Esophagus squamous epithelium (tissue), 4 donors: Measurements from ENCODE around the gene FBXO31.

Experiments used
- CTCF ChIP-seq, 6 experiments: fragments of 450-650 bp in 4 of 6; fragments of 200-600 bp in 2 of 6; sonication (generic) in 2 of 6; IDR thresholded peaks; one replicate each; pipeline ENCODE4 v1.5.1; 2016 to 2019; ENCODE audit warnings: antibody characterized with exemption in 6 of 6, mild to moderate bottlenecking in 4 of 6, moderate library complexity in 4 of 6
- POLR2A ChIP-seq, 4 donors: fragments of 450-650 bp; IDR thresholded peaks; one replicate each; pipeline ENCODE4 v1.6.1; 2017; ENCODE audit warnings: antibody characterized with exemption in 4 of 4, mild to moderate bottlenecking in 4 of 4, moderate library complexity in 3 of 4

GRCh38 chr16:87418644-87419043 is 35.1 kb upstream of the FBXO31 start:
- no peak for TF ChIP-seq POLR2A (IDR thresholded peaks at IDR 0.05)
- no peak for TF ChIP-seq CTCF (IDR thresholded peaks at IDR 0.05)
